GM12864 (cell line): ENCODE results near the gene MAP3K5.
"Not testable (repeated sequence)": the region's sequence is repeated elsewhere in the genome, so short reads cannot be mapped to it uniquely, and the experiment has no call there.

ENCODE experiments used
- DNase-seq: peaks from one replicate; pipeline ENCODE4 v3.0.0-alpha.2; 2011; ENCODE audit warnings: low read depth
- H3K4me3 ChIP-seq: 2 replicates; pipeline ENCODE4 v1.5.1; 2011; ENCODE audit warnings: mild to moderate bottlenecking, low read depth, low read length, control low read depth
- TF ChIP-seq, protein P1 (sequence below): IDR thresholded peaks from 2 replicates; pipeline ENCODE4 v1.5.1; 2011; ENCODE audit warnings: low read depth, mild to moderate bottlenecking, moderate library complexity, low read length, control low read depth, inconsistent platforms; ENCODE audit errors: missing control alignments

The MAP3K5 gene

DNA sequence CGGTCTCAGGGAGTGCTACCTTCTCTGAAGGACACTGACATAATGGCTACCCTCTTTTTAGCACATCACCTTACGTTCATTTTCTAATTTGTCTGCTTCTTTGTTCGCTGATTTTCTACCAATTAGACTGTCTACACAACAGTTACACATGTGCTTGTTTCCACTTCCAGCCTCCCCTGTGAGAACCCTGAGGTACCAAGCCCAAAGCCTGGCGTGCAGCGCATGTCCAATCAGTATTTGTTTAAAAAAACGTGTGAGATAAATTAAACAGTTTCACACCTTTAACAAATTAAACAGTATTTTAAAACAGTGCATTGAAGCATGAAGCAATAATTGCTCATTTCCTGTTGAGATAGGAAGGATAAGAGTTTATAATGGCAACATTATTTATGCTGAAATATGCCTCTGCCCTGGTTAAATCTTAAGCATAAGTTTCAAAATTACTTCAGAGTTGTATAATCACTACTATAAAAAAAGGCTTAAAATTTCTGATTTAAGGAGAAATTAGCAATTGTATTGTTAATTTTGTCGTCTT is 88.9 kb downstream of the MAP3K5 start:
- no peak for DNase-seq
- TF ChIP-seq, protein P1, sequence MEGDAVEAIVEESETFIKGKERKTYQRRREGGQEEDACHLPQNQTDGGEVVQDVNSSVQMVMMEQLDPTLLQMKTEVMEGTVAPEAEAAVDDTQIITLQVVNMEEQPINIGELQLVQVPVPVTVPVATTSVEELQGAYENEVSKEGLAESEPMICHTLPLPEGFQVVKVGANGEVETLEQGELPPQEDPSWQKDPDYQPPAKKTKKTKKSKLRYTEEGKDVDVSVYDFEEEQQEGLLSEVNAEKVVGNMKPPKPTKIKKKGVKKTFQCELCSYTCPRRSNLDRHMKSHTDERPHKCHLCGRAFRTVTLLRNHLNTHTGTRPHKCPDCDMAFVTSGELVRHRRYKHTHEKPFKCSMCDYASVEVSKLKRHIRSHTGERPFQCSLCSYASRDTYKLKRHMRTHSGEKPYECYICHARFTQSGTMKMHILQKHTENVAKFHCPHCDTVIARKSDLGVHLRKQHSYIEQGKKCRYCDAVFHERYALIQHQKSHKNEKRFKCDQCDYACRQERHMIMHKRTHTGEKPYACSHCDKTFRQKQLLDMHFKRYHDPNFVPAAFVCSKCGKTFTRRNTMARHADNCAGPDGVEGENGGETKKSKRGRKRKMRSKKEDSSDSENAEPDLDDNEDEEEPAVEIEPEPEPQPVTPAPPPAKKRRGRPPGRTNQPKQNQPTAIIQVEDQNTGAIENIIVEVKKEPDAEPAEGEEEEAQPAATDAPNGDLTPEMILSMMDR, result no peak
- H3K4me3 ChIP-seq, result no peak overlapping the region

DNA sequence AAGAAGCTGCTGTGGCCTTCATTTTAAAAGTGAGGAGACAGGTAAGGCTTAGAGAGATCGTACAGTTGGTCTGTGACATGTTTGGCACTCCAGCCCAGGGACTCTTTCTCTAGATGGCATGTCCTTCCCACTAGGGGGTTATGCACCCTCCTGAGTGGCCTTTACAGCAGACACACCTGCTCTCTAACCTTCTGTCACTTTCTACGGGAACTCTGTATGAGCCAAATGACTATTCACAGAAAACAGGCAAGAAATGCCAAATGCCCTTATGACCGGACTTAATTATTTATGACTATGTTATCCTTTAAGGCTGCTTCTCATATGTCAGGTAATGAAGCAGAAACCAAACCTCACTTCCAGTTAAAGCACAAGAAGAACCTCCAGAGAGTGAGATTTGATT is 91.2 kb downstream of the MAP3K5 start:
- TF ChIP-seq, protein P1, result no peak
- H3K4me3 ChIP-seq, result no peak overlapping the region
- no peak for DNase-seq

DNA sequence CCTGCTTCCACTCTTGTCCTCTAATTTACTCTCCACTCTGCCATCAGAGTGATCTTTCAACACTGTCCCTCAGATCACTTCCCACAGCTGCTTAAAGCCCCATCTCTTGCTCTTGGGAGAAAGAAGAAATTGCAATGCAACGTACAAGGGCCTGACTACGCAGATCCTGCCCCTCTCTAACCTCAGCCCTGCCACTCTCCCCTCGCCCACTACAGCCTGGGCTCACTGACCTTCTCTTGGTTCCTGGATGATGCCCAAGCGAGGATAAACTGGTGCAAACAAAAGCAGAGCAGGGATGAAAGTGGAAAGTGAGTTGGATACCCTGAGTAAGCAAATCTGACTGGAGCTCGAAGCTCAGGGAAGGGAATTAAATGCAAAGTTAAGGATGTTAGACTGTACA is 92.9 kb downstream of the MAP3K5 start:
- no peak overlapping the region for H3K4me3 ChIP-seq
- no peak for DNase-seq
- TF ChIP-seq, protein P1, result no peak

DNA sequence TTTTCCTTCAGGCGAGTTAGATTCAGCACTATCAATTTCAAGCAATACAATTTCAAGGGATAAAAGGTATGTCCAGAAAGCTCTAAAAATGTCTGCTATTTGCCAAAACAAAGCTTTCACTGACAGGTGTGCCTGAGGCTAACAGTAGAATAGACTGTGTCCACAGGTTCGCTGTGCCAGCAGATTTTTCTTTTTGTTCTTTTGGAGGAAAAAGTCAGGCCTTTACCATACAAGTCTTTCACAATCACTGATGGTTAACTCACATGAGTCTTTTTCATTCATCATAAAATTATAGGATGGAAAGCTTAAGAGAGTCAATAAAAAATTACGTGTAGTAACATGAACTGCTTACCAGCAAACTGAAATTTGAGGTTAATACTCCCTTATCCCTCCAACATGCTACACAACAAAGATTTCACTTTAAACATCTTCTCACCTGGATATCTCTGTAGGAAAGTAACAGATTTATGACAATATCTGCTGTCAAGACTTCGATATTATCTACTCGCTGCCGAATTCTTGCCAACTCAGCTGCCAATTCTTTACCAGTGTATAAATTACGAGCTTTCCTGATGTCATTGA is 95.4 kb downstream of the MAP3K5 start:
- DNase-seq, result no peak
- TF ChIP-seq, protein P1, result no peak

DNA sequence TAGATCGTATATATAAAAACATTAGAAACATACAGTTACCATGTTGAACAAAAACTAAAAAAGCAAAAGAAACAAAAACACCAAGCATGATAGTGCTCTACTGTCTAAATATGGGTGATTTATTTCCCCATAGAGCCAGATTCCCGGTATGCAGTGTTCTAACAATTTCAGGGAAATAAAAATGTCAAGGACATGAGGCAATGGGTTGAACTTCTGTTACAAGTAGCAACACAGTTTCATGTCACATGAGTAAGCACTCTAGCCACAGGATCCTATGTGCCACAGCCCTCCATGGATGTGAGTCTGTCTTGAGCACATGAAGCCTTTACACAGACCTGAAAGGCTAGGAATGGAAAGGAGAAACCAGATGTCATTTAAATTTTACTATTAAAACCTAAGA is 96.0 kb downstream of the MAP3K5 start:
- TF ChIP-seq, protein P1, result no peak
- DNase-seq, result no peak
- H3K4me3 ChIP-seq, result no peak overlapping the region

More for the DNA sequence above, 95.4 kb downstream of the MAP3K5 start:
- H3K4me3 ChIP-seq, result no peak overlapping the region

DNA sequence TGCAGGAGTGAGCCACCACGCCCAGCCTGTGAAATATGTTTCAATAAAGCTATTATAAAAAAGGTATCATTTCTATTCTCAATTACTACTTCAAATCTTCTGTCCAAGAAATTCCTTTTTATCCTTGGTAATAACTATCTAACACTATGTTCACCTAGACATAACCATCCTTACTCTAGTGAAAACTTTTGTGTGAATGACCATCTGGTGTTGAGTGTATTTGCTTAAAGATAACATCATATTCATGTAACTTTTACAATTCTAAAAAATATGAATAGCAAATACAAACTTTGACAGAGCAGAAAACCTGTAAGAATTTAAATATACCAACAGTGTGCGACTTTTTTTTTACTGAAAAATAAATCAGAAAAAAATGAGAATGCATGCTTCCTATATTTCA is 96.9 kb downstream of the MAP3K5 start:
- H3K4me3 ChIP-seq, result no peak overlapping the region
- no peak for DNase-seq
- TF ChIP-seq, protein P1, result no peak

DNA sequence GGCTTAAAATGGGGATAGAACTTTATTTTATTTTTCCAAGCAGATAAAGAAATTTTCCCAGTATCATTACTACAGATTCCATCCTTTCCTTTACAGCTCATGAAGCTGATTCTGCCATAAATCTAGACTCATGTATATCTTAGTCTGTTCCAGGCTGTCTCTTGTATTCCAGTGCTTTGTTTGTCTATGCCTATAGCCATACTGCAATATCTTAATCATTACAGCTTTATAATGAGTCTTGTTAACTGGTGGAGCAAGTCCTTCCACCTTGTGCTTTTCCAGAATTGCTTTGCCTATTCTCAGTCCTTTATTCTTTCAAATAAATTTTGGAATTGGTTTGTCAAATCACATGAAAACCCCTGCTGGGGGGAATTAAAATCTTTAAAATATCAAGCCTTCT is 99.2 kb downstream of the MAP3K5 start:
- H3K4me3 ChIP-seq, result no peak overlapping the region
- no peak for DNase-seq
- TF ChIP-seq, protein P1, result no peak

DNA sequence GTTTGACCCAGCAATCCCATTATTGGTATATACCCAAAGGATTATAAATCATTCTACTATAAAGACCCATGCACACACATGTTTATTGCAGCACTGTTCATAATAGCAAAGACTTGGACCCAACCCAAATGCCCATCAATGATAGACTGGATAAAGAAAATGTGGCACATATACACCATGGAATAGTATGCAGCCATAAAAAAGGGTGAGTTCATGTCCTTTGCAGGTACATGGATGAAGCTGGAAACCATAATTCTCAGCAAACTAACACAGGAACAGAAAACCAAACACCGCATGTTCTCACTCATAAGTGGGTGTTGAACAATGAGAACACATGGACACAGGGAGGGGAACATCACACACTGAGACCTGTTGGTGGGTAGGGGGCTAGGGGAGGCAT is 104.4 kb downstream of the MAP3K5 start:
- DNase-seq, H3K4me3 ChIP-seq: not testable (repeated sequence)
